Activated CD4-positive, alpha-beta T cell treated with anti-CD3 and anti-CD28 coated beads, Interleukin-2, amount 50 U/mL, for 16 hours (primary cell): ENCODE data around the gene PLOD3.

Experiments used
- DNase-seq: peaks from one replicate; pipeline ENCODE4 v3.0.0-alpha.2; 2020

PLOD3 gene

GRCh38 chr7:101239191-101239950 is 22.0 kb upstream of the PLOD3 start:
- DNase-seq, result no peak

- DNase-seq, result no peak
Measured at GRCh38 chr7:101238226-101239182, 21.1 kb upstream of the PLOD3 start.

- no peak for DNase-seq
Measured at GRCh38 chr7:101237206-101238067, 20.1 kb upstream of the PLOD3 start, which contains the start of gene CLDN15. Gene CLDN15 (minus strand): TSS chr7:101237802. CDS start chr7:101237581, 221 bp downstream.

- DNase-seq, result no peak
Measured at GRCh38 chr7:101236292-101236835, 19.0 kb upstream of the PLOD3 start.

GRCh38 chr7:101235522-101235921 is 18.1 kb upstream of the PLOD3 start:
- no peak for DNase-seq

- no peak for DNase-seq
Measured at GRCh38 chr7:101235050-101235449, 17.7 kb upstream of the PLOD3 start.

- DNase-seq, result no peak
Measured at GRCh38 chr7:101234636-101235035, 17.3 kb upstream of the PLOD3 start.

- DNase-seq, result no peak
Measured at GRCh38 chr7:101233907-101234547, 16.6 kb upstream of the PLOD3 start.

- DNase-seq, result no peak
Measured at GRCh38 chr7:101232141-101232850, 14.9 kb upstream of the PLOD3 start.

GRCh38 chr7:101231644-101232043 is 14.3 kb upstream of the PLOD3 start:
- DNase-seq, result no peak

GRCh38 chr7:101226721-101227120 is 9.3 kb upstream of the PLOD3 start:
- DNase-seq, result no peak

- DNase-seq, result no peak
Measured at GRCh38 chr7:101225650-101226049, 8.3 kb upstream of the PLOD3 start.

- DNase-seq, result no peak
Measured at GRCh38 chr7:101223528-101223927, 6.1 kb upstream of the PLOD3 start.

- DNase-seq, result no peak
Measured at GRCh38 chr7:101222275-101222830, 5.0 kb upstream of the PLOD3 start.

GRCh38 chr7:101220295-101220694 is 2.9 kb upstream of the PLOD3 start:
- no peak for DNase-seq

- no peak for DNase-seq
Measured at GRCh38 chr7:101218236-101219125, 1.1 kb upstream of the PLOD3 start.

- DNase-seq, result no peak
Measured at GRCh38 chr7:101216860-101217387, 457 bp downstream of the PLOD3 start.

GRCh38 chr7:101216001-101216859 is 1.2 kb downstream of the PLOD3 start:
- DNase-seq, result no peak

- no peak for DNase-seq
Measured at GRCh38 chr7:101212014-101212413, 5.4 kb downstream of the PLOD3 start.
